ENCODE measurements around the gene CCDC24.

The CCDC24 gene

GRCh38 chr1:43981135-43981491, 10.3 kb upstream of the CCDC24 start:
- no peak for DNase-seq

DNA sequence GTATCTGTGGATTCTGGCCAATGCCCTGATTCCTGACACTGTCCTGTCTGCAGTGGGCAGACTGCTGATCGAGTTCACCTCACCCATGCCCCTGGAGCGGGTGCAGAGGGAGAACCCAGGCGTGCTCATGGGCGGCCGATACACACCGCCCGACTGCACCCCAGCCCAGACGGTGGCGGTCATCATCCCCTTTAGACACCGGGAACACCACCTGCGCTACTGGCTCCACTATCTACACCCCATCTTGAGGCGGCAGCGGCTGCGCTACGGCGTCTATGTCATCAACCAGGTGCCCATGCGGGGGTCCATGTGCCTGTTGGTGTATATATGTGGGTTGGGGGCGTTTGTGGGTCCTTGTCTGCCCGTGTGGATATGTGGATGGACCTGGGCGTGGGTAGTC, 9.8 kb upstream of the CCDC24 start:
- DNase-seq, result no peak

- no peak for DNase-seq
Observed at GRCh38 chr1:43982241-43982640, 9.2 kb upstream of the CCDC24 start.

DNA sequence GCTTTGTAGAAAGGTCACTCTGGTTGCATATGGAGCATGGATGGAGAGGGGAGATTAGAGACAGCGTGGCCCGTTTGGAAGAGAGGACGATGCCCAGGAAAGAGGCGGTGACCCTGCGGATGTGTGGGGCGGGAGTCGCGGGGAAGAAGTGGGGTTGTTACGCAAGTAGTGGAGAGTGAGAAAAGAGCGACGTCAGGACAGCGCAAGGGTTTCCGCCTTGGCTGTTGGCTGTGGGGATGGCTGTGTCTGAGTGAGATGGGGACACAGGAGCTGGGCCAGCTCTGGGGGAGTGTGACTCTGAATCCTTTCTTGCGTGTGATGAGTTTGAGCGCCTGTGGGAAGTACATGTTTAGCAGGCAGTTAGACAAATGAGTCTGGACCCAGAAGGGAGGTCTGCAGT, 8.6 kb upstream of the CCDC24 start:
- no peak for DNase-seq

GRCh38 chr1:43983253-43983899, 8.0 kb upstream of the CCDC24 start:
- no peak for DNase-seq

DNA sequence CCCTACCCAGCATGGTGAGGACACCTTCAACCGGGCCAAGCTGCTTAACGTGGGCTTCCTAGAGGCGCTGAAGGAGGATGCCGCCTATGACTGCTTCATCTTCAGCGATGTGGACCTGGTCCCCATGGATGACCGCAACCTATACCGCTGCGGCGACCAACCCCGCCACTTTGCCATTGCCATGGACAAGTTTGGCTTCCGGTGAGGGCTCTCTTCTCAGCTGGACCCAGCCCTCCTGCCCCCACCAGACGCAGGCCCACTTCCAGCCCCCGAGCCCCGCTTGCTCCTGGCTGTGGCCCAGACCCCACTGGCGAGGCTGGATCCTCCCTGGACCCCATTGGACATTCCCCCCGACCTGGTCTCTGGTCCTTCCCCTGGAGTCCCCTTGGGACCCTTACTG, 6.5 kb upstream of the CCDC24 start:
- DNase-seq, result no peak

- DNase-seq, result no peak
Observed at GRCh38 chr1:43985984-43986595, 5.3 kb upstream of the CCDC24 start.

DNA sequence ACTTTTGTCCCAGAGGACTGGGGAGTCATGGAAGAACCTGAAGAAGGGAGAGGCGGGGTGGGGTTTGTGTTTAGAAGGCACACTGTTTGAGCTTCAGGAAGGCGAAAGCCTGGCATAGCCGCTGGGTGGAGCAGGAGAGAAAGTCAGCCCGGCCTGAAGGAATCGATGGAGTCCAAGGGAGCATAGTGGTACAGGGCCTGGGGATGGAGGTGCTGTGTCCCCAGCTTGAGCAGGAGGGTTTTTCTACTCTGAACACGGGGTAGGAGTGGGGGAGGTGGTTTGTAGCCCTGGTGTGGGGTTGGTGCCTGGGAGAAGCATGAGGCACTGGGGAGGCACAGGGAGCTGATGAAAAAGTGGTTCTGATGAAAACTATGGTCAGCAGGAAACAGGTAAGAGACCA, 4.7 kb upstream of the CCDC24 start:
- no peak for DNase-seq

DNA sequence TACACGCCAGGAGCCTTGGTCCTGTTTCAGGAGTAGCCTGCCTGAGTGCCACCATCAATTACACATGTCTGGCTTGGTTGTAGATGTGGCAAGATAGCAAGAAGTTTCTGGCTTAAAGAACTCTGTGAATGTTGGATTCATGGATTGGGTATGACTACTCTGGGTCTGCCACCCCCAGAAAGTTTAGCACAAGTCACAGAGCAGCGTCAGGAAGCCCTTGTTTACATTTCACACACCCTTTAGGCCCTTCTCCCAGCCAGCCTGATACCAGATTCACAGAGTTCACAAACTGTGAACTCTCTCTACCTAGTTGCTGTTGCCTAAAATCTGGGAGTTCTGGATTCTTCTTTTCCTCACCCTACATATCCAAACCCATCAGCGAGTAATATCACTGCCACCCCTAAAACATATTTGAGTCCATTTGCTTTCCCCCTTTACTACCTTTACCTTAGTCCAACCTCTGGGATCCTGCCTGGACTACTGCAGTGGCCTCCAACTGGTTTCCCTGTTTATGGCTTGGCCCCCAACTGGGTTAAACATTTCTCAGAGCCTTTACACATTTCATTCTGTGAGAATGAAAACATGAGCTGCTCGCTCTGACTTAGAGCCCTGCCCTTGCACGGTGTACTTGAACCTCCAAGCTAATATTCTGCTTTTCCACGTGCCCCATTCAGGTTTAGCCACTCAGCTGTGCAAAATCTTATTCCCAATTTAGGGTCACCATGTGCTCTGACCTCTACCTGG, 4.1 kb upstream of the CCDC24 start:
- no peak for DNase-seq

DNA sequence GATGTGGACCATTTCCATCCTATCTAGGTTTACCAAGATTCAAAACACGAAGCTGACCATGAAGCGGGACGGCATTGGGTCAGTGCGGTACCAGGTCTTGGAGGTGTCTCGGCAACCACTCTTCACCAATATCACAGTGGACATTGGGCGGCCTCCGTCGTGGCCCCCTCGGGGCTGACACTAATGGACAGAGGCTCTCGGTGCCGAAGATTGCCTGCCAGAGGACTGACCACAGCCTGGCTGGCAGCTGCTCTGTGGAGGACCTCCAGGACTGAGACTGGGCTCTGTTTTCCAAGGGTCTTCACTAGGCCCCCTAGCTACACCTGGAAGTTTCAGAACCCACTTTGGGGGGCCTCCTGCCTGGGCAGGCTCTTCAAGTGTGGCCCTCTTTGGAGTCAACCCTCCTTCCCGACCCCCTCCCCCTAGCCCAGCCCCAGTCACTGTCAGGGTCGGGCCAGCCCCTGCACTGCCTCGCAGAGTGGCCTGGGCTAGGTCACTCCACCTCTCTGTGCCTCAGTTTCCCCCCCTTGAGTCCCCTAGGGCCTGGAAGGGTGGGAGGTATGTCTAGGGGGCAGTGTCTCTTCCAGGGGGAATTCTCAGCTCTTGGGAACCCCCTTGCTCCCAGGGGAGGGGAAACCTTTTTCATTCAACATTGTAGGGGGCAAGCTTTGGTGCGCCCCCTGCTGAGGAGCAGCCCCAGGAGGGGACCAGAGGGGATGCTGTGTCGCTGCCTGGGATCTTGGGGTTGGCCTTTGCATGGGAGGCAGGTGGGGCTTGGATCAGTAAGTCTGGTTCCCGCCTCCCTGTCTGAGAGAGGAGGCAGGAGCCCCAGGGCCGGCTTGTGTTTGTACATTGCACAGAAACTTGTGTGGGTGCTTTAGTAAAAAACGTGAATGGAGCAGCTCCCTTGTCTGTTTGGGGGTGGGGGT, 864 bp upstream of the CCDC24 start:
- DNase-seq, result no peak

- DNase-seq, result no peak
Observed at GRCh38 chr1:43991200-43991475, 261 bp upstream of the CCDC24 start.

GRCh38 chr1:43992232-43992995, 1.0 kb downstream of the CCDC24 start:
- DNase-seq, result no peak

DNA sequence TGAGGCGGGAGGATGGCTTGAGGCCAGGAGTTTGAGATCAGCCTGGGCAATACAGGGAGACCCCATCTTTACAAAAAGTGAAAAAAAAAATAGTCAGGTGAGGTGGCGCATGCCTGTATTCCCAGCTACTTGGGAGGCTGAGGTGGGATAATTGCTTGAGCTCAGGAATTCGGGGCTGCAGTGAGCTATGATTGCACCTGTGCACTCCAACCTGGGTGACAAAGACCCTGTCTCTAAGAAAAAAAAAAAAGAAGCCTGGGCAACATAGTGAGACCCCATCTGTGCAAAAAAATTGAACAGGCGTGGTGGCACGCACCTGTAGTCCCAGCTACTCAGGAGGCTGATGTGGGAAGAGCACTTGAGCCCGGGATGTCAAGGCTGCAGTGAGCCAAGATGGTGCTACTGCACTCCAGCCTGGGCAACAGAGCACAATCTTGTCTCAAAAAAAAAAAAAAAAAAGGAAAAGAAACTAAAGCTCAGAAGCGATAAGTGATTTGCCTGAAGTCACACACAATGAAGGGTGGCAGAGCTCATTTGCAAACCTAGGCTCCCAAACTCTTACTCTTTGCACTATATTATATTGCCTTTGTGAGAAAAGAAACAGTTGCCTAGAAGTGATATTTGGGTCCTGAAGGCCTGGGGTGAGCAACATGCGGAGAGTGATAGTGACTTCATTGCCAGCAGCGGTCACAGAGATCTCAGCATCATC, 2.0 kb downstream of the CCDC24 start:
- no peak for DNase-seq

DNA sequence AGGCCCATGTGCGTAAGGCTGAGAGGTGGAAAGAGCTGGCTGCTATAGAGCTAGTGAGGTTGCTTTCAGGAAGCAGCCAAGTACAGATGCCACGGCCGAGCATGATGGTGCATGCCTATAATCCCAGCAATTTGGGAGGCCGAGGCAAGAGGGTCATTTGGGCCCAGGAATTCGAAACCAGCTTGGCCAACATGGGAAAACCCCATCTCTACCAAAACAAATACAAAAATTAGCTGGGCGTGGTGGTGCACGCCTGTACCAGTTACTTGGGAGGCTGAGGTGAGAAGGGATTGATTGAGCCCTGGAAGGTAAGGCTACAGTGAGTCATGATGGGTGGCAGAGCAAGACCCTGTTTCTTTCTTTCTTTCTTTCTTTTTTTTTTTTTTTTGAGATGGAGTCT, 2.7 kb downstream of the CCDC24 start:
- no peak for DNase-seq

DNA sequence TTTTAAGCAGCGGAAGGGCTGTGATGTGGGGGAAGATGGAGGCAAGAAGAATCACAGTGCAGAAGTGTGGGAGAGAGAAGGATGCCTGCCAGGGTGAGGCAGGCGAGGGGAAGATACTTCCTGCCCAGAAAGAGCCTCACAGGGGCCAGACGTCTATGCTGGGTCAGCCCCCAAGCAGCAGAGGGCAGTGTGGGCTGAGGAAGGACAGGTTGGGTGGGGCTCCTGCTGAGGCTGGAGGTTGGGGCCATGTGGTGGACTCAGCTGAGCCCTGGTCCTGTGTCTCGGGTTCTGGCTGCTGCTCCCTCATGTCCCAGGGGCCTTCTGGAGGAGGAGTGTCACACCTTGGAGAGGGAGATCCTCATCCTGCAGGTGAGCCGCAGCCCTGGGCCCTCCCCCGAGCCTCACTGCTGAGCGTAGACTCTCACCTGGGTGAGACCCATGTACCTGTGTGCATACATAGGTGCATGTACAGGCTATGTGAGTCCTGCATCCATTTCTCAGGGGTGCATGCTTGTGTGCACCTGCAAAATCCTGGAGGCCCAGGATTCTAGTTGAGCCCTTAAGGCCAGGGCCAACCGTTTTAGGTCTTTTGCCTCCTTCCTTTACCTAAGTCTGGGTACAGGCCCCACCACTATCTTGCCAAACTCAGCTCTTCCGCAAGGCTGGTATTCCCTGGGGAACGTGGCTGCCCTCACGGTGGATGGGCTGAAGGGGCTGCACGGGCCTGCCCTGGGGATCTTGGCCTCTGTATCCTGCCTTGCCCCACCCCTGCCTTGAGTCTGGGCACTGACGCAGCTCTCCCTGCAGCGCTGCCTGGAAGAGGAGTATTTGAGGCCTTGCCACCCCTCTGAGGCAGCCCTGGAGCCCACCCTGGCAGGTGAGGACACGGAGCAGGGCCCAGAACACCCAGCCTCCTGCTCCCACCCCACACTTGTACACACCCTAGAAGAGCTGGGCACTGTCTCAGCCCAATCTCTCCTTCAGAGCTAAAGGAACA, 3.7 kb downstream of the CCDC24 start:
- DNase-seq, result no peak

DNA sequence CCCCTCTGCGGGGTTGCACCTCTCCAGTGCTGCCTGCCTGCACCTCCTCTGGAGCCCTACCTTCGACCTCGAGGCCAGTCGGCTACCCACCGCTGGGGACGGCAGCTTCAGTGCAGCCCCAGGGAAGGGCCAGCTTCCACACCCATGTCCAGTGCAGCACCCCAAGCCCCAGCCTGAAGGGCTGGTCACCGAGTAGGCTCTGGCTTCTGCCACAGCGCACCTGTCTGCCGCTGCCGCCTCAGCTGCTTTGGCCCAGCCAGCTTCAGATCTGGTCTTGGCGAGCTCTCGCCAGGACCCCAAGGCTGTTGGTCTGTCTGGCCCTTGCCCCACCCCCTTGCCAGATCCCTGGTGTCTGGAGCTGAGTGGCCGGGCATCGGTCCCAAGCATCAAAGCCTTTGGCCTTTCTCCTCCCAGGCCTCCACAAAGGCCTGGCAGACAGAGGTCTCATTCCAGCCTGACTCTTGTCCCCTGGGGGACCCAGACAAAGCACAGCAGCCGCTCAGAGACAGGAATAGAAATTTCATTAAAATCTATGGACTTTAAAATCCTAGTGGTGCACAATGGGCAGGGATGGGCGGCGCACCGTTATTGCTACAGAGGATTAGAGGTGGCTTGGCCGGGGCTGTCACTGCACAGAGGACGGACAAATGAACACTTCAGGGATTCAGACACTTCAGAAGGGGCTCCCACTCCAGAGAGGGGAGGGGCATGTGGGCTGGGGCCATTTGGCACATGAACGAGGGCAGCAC, 4.8 kb downstream of the CCDC24 start:
- DNase-seq, result no peak

GRCh38 chr1:43996733-43997115, 5.3 kb downstream of the CCDC24 start:
- no peak for DNase-seq

DNA sequence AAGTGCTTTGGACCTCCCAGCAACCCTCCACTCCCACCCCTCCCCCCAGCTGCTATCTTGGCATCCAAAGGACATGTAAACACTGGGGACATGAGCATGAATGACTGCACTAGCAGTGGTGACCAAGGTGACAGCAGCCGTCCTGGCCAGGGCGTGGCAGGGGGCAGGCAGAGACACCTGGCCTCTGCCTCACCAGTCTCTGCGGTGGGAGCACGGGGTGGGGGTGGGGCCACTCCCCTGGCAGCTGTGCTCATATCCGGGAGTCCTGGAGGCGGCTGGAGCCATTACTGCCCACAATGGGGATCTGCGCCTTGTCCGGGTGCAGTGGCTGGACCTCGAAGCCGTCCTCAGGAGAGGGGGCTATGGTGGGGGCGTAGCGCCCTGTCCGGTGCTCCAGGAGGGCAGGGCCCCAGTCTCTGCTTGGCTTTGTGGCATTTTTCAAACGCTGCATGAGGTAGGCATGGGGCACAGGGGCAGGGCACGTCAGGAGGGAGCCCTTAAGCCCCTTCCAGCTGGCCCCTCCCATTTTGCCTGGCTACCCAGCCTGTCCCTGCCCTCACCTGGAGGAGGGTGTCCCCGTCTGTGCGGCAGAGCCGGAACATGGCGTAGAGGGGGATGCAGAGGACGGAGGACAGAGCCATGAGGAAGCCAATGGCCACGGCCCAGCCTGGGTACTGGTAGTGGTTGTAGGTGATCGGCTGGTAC, 6.0 kb downstream of the CCDC24 start:
- DNase-seq, result no peak

DNA sequence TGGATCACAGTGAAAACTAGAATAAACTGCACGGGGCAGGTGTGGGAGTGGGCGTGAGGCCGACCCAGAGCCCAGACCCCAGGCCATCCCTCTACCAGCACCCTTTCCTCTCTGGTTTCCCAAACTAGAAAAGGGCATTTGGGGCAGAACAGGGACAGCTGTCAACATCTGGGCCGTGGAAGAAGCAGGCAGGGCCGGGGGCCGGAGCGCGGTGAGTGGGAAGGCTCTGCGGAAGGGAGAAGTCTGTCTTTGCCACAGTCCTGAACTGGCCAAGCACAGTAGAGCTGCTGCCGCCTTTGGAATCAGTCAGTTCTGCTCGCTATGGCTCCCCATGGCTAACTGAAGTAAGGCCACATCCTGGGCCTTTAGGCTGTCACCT, 6.6 kb downstream of the CCDC24 start:
- DNase-seq, result no peak

GRCh38 chr1:43999455-43999854, 8.1 kb downstream of the CCDC24 start:
- no peak for DNase-seq

Data from CD4-positive, alpha-beta T cell treated with Interleukin-12 subunit alpha and Interleukin-12 subunit beta, for 1 hour (primary cell).